Endothelial cell (in vitro differentiated cells): ENCODE results near the gene ARHGAP44. TPM values are rescaled to one million over a fixed set of nuclear protein-coding genes. Genes with fewer than 3 reads are reported as not detected.

Experiments used
- DNase-seq: peaks from one replicate; pipeline ENCODE4 v3.0.0; 2021; ENCODE audit warnings: low spot score
- H3K27ac Mint-ChIP-seq: one replicate; pipeline ENCODE4 v1.8.0; 2021; ENCODE audit warnings: mixed read lengths, inconsistent platforms; ENCODE audit not compliant: unreplicated experiment
- H3K27me3 Mint-ChIP-seq: one replicate; pipeline ENCODE4 v1.8.0; 2021; ENCODE audit warnings: mild to moderate bottlenecking, moderate library complexity, mixed read lengths, inconsistent platforms; ENCODE audit not compliant: unreplicated experiment
- H3K36me3 Mint-ChIP-seq: one replicate; pipeline ENCODE4 v1.8.0; 2021; ENCODE audit warnings: mild to moderate bottlenecking, low read depth, mixed read lengths, inconsistent platforms; ENCODE audit not compliant: unreplicated experiment
- H3K4me1 Mint-ChIP-seq: one replicate; pipeline ENCODE4 v1.8.0; 2021; ENCODE audit warnings: mild to moderate bottlenecking, mixed read lengths, inconsistent platforms; ENCODE audit not compliant: unreplicated experiment
- H3K4me3 Mint-ChIP-seq: one replicate; pipeline ENCODE4 v1.8.0; 2021; ENCODE audit warnings: mild to moderate bottlenecking, mixed read lengths, inconsistent platforms; ENCODE audit not compliant: unreplicated experiment
- H3K9me3 Mint-ChIP-seq: one replicate; pipeline ENCODE4 v1.8.0; 2021; ENCODE audit warnings: mixed read lengths, inconsistent platforms; ENCODE audit not compliant: unreplicated experiment
- CTCF ChIP-seq: fragments of 200-600 bp; sonication (generic); IDR thresholded peaks from one replicate; pipeline ENCODE4 v1.5.0; 2021; ENCODE audit warnings: antibody characterized with exemption; ENCODE audit not compliant: unreplicated experiment
- microRNA-seq: library from miRNA; unstranded; fragments of <30 nt; microRNA quantifications from one replicate; pipeline ENCODE4, GENCODE V29; 2020; ENCODE audit not compliant: unreplicated experiment
- total RNA-seq: library from RNA; stranded (reverse); fragmentation: NEBNext Ultra II Directional; extraction: Animal tissue kit (Norgen Biotek cat#: 25700); gene quantifications from one replicate; pipeline ENCODE4 v1.2.1, GENCODE V29; 2021; ENCODE audit not compliant: unreplicated experiment

Gene ARHGAP44
- total RNA-seq, 1 donor from 2014 or later = 11.5 TPM

- TF ChIP-seq CTCF = no peak
- DNase-seq = no peak
- Mint-ChIP-seq H3K36me3 (peaks cover 16% of the 10 kb centered on the region), H3K27ac (no peak overlapping the region), H3K4me1 (peaks cover 11% of the 10 kb centered on the region), H3K9me3 (peaks cover 16% of the 10 kb centered on the region), H3K4me3 (no peak overlapping the region), H3K27me3 (peaks cover 2% of the 10 kb centered on the region)
Measured at GRCh38 chr17:13038931-13039665, 249.8 kb downstream of the ARHGAP44 start.

Small RNA genes lying within 50 kb of the gene (microRNA-seq; reads per million reads assigned to microRNA genes)
- not detected for gene MIR1269B

Other genes starting within 250 kb of the ARHGAP44 start
- 0.38 TPM for gene MYOCD, start 123.6 kb upstream of the ARHGAP44 start, total RNA-seq
- gene ELAC2, start 228.5 kb downstream of the ARHGAP44 start, total RNA-seq = 73.7 TPM